HG03060 (cell line): ENCODE measurements around the gene CCT5.
A peak's percentile ranks its signal among the peaks of the same experiment; 100 is the strongest.

Experiments used
- ATAC-seq: cut with Tn5 transposase; IDR thresholded peaks from one replicate; pipeline ENCODE4 v1.9.1; 2021; ENCODE audit warnings: low read depth, moderate number of reproducible peaks; ENCODE audit not compliant: unreplicated experiment

Gene CCT5

DNA sequence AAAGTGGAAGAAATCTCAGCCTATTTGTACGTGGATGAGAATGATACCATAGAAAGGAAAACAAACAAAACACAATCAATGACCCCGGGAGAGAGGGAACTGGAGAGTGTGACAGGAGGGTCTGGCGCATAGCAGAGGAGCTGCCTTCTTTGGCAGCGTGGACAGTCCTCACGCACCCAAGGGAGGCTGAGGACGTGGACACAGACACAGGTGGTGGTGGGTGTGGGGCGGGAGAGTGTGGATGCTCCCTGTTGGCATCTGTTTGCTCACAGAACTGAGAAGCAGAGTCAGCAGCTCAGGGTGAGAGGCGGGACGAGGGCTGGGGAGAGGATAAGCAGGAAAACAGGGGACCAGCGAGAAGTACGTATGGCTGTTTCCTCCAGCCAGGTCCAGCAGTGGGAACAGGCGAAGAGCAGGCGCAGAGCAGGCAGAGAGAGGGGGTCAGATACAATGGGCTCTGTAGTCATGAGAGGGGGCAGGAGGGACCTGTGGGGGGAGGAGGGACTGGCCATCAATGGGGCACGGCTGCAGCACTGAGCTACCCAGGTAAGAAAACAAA, 47.6 kb downstream of the CCT5 start:
- ATAC-seq, result no peak

DNA sequence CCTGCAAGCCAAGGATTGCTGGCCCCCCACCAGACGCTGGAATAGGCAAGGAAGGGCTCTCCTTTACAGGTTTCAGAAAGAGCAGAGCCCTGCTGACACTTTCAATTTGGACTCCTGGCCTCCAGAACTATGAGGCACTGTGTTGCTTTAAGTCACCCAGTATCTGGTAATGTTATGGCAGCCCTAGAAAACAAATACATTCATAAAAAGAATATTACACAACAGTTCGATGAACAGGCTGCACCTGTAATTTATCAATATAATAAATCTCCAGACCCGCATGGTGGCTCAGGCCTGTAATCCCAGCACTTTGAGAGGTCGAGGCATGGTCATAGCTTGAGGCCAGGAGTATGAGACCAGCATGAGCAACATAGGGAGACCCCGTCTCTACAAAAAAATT, 50.2 kb downstream of the CCT5 start:
- ATAC-seq, result no peak

- ATAC-seq, result no peak
Measured at GRCh38 chr5:10301266-10301665, 51.2 kb downstream of the CCT5 start.

DNA sequence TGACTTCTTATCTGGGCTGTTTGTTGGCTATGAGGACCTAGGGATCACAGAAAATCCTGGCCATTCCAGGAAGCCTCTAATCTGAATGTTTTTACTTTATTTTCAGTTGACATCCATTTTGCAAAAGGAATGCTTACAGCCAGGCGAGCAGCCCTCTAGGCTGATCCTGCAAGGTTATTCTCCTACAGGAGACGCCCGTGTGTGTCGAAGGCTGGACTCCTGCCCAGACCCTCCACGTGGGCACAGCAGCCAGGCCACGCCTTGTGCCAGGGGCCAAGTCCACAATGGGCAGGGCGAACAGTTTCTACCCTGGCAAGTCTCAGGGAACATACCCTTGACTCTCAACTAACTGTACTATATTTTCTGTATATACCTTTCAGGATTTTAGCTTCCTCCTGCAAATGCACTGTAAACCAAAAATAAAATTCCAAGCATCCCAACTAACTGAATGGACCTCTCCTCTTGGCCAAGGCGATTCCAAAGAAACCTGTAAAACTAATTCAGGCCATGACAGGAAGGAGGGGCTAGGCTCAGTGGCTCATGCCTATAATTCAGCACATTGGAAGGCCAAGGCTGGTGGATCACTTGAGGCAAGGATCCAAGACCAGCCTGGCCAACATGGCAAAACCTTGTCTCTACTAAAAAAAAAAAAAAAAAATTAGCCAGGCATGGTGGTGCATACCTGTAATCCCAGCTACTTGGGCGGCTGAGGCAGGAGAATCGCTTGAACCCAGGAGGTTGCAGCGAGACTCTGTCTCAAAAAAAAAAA, 51.9 kb downstream of the CCT5 start:
- ATAC-seq, result no peak

- ATAC-seq, result no peak
Measured at GRCh38 chr5:10303201-10303600, 53.1 kb downstream of the CCT5 start.

- no peak for ATAC-seq
Measured at GRCh38 chr5:10303699-10304170, 53.7 kb downstream of the CCT5 start.

- ATAC-seq, result no peak
Measured at GRCh38 chr5:10304932-10305331, 54.9 kb downstream of the CCT5 start.

GRCh38 chr5:10306114-10306513, 56.0 kb downstream of the CCT5 start:
- no peak for ATAC-seq

DNA sequence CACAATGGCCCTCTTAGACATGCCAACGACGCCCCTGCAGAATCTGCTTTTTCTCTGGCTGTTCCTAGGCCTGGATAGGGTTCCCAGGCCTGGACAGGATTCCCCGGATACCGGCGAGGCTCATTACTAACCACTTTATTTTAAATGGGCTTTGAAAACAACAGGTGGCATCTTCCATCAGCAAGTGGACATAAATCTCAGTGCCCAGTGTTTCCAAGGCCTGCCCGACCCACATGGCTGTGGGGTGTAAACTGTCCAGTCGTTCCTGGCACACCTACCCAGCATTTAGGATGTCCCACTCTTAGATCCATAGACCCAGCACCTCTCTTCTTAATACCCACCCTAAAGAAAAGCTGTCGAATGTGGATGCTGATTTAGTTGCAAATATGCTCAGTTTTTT, 56.7 kb downstream of the CCT5 start:
- no peak for ATAC-seq

- ATAC-seq, result peak; percentile 51
Measured at GRCh38 chr5:10307206-10308148, 57.4 kb downstream of the CCT5 start, which contains the start of gene CMBL. CMBL (minus strand) TSS chr5:10307902; CDS start chr5:10290762, 17,140 bp downstream.

DNA sequence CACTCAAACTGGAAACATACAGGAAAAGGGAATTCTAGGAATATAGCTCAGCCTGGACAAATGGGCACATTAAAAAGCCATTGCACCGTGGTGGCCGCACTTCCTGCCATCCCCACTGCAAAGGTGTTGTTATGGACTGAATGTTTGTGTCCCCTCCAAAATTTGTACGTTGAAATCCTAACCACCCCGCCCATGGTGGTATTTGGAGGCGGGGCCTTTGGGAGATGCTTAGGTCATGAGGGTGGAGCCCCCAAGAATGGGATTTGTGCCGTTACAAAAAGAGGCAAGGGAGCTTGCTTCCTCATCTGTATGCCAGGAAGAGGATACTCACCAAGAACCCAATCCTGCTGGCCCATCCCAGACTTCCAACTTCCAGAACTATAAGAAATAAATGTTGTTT, 58.8 kb downstream of the CCT5 start:
- ATAC-seq, result no peak

DNA sequence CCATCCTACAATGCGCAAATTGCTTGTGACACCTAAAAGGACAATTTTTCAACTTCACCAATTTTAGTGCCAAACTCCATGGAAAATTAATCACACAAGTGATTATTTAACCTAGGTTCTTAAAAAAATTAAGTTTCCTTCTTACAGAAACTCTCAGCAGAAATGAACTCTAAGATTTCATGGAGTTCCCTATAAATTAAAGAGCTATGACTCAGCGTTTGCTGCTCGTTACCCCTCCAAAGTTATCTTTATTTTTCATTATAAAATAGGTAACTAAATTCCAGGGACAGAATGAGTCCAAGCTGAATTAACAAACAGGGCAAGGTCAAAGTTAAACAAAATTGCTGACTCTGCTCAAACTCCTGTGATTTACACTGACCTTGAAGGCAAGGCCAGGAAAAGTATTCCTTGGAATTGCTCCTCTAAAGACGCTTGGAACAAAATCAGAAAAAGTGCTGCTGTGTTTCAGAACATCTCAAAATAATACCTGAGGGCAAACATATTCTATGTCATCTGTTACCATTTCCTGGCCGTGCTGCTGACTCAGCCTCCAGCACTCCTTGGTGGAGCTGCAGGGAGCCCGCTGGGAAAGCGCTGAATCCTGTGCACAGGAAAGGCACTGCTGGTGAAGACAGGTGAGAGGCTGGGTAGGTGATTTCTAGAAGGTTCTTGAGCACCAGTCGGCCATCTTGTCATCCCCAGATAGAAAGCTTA, 60.1 kb downstream of the CCT5 start:
- ATAC-seq, result no peak

- ATAC-seq, result peak; percentile 70
Measured at GRCh38 chr5:10310835-10311570, 60.9 kb downstream of the CCT5 start.

DNA sequence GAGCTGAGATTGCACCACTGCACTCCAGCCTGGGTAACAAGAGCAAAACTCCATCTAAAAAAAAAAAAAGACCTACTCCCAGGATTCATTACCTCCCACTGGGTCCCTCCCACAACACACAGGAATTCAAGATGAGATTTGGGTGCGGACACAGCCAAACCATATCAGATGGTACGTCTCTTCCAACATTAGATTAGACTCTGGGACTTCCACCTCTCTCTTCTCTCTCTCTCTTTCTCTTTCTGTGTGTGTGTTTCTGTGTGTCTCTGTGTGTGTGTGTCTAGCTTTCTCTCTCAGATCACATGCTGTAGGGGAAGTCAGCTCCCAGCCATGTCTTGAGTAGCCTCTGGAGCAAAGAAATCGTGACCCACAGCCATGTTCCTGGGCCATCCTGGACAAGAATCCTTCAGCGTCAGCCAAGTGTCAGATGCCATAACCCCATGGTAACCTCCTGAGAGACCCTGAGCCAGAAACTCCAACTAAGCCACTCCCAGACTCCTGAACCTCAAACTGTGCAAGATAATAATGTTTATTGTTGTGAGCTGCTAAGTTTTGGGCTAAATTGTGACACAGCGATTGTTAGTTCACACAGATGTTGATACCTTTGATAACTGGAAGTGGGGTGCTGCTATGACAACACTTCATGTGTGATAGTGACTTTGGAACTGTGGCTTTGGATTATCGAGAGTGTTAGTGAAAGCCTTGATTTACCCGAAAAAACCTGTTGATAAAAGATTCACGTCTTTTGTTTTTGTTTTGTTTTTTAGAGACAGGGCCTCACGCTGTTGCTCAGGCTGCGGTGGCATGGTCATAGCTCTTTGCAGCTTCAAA, 61.7 kb downstream of the CCT5 start:
- ATAC-seq, result no peak

DNA sequence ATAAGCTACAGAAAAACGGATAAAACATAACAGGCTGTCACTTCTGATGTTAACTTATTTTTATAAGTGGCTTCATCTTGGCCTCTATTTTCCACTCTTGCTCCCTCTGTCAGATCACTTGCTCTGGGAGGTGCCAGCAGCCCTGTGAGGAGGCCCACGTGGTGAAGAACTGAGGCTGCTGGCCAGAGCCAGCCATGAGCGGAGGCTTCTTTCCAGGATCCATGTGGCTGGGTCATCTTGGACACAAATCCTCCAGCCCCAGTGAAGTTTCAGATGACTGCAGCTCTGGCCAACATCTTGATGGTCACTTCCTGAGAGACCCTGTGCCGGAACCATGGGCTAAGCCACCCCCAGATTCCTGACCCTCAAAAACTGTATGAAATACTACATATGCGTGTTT, 65.1 kb downstream of the CCT5 start:
- ATAC-seq, result no peak
